NCI-H1048 (cell line): ENCODE results near the gene IGSF21.

ENCODE experiments used
- DNase-seq: peaks from one replicate; lab custom pipeline; 2025; lab: John Stamatoyannopoulos, UW

Gene IGSF21

GRCh38 chr1:18229625-18230024 is 122.0 kb downstream of the IGSF21 start:
- no peak for DNase-seq

GRCh38 chr1:18230321-18230720 is 122.7 kb downstream of the IGSF21 start:
- DNase-seq = no peak

- DNase-seq = no peak
Measured at GRCh38 chr1:18230840-18231239, 123.2 kb downstream of the IGSF21 start.

- no peak for DNase-seq
Measured at GRCh38 chr1:18232052-18232451, 124.5 kb downstream of the IGSF21 start.

GRCh38 chr1:18233176-18233864 is 125.7 kb downstream of the IGSF21 start:
- DNase-seq = no peak

GRCh38 chr1:18234790-18235242 is 127.2 kb downstream of the IGSF21 start:
- DNase-seq = peak; percentile 38

- no peak for DNase-seq
Measured at GRCh38 chr1:18237371-18237770, 129.8 kb downstream of the IGSF21 start.

- DNase-seq = no peak
Measured at GRCh38 chr1:18238190-18238589, 130.6 kb downstream of the IGSF21 start.

- no peak for DNase-seq
Measured at GRCh38 chr1:18239671-18240070, 132.1 kb downstream of the IGSF21 start.

GRCh38 chr1:18240906-18241305 is 133.3 kb downstream of the IGSF21 start:
- no peak for DNase-seq

- no peak for DNase-seq
Measured at GRCh38 chr1:18241891-18242290, 134.3 kb downstream of the IGSF21 start.

- no peak for DNase-seq
Measured at GRCh38 chr1:18243503-18244175, 136.0 kb downstream of the IGSF21 start.

- no peak for DNase-seq
Measured at GRCh38 chr1:18244762-18245161, 137.2 kb downstream of the IGSF21 start.

GRCh38 chr1:18245647-18246046 is 138.0 kb downstream of the IGSF21 start:
- DNase-seq = no peak

- DNase-seq = no peak
Measured at GRCh38 chr1:18246543-18246942, 138.9 kb downstream of the IGSF21 start.

GRCh38 chr1:18247151-18247550 is 139.6 kb downstream of the IGSF21 start:
- DNase-seq = no peak

- no peak for DNase-seq
Measured at GRCh38 chr1:18249631-18250030, 142.0 kb downstream of the IGSF21 start.

GRCh38 chr1:18253093-18253492 is 145.5 kb downstream of the IGSF21 start:
- no peak for DNase-seq

GRCh38 chr1:18256282-18257235 is 149.0 kb downstream of the IGSF21 start:
- no peak for DNase-seq

- no peak for DNase-seq
Measured at GRCh38 chr1:18257778-18258177, 150.2 kb downstream of the IGSF21 start.

- DNase-seq = no peak
Measured at GRCh38 chr1:18261891-18262290, 154.3 kb downstream of the IGSF21 start.

- no peak for DNase-seq
Measured at GRCh38 chr1:18262726-18263125, 155.1 kb downstream of the IGSF21 start.
